ENCODE measurements around the gene SMTNL2. TPM values are rescaled to one million over a fixed set of nuclear protein-coding genes. Genes with fewer than 3 reads are reported as not detected.

SMTNL2 gene
- total RNA-seq, 1 experiment from 2014 or later = not detected

DNA sequence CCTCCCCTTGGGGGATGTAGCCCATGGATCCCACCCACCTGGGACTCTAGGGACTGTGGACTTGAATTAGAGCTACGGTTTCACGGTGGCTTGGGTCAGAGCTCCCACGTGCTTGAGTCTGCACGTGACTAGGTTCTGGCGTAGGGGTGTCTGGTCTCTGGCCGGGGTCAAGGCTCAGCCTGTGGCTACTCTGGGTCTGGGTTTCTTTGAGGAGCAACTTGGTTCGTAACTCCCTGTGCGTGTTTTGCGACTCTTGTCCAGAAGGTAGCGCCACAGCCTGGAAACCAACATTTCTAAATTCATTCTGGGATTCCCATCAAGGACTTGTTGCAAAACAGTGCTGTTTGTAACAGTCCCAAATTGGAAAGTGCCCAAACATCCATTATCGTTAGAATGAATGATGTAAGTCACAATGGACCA is 23.5 kb upstream of the SMTNL2 start:
- no peak overlapping the region for H3K27ac ChIP-seq
- H3K27me3 ChIP-seq (replicated peaks) = no peaks in the 10 kb centered on the region
- H3K9me3 ChIP-seq (replicated peaks) = no peaks in the 10 kb centered on the region
- no peaks in the 10 kb centered on the region for H3K36me3 ChIP-seq
- H3K4me3 ChIP-seq = no peak overlapping the region
- H3K4me1 ChIP-seq (replicated peaks) = peaks cover 2% of the 10 kb centered on the region
- no peak for DNase-seq (ENCODE audit: low read depth in 1 of 2, low spot score in 2 of 2)

DNA sequence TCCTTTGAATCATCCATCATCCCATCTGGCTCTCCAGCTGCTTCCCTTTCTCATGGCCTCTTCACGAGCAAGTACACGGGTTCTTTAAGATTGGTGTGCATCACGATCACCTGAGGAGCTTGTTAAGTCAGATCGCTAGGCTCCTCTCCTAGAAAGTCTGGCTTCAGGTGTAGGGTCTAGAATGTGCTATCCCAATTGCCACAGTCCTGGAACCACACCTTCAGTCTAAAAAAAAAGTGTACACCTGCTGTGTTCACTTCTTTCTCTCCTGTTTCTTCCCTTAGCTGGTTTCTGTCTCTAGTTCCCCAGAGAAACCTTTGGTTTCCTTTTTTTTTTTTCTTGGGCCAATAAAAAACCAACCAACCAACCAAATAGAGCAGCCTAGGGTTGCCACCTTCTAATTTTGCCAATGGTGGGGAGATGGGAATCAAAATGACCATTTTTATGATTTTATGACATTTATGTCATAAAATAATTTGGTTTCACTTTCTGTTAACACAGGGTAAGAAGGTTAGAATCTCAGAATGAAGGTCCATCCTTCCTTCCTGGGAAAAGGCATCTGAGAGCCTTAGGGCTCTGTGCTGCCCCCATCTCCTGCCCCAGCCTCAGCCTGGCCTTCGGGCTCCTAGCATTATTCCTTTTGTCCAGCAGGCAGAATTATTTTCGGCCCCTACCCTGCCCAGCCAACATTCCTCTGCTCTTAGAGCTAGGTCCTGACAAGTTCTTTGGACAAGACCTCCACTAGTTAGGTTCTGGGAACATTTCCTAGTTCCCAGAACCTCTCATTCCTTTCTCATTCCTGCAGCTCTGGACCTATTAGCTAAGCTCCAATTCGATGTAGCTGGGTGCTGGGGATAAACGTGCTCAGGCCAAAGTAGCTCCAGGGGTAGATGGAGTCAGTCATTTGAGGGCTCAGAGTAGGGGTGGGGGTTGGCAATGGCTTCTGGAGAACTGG is 22.0 kb upstream of the SMTNL2 start:
- Histone ChIP-seq H3K4me3 (no peak overlapping the region), H3K4me1 (replicated peaks) (no peaks in the 10 kb centered on the region; the same call in 1 of the 2 replicates)

DNA sequence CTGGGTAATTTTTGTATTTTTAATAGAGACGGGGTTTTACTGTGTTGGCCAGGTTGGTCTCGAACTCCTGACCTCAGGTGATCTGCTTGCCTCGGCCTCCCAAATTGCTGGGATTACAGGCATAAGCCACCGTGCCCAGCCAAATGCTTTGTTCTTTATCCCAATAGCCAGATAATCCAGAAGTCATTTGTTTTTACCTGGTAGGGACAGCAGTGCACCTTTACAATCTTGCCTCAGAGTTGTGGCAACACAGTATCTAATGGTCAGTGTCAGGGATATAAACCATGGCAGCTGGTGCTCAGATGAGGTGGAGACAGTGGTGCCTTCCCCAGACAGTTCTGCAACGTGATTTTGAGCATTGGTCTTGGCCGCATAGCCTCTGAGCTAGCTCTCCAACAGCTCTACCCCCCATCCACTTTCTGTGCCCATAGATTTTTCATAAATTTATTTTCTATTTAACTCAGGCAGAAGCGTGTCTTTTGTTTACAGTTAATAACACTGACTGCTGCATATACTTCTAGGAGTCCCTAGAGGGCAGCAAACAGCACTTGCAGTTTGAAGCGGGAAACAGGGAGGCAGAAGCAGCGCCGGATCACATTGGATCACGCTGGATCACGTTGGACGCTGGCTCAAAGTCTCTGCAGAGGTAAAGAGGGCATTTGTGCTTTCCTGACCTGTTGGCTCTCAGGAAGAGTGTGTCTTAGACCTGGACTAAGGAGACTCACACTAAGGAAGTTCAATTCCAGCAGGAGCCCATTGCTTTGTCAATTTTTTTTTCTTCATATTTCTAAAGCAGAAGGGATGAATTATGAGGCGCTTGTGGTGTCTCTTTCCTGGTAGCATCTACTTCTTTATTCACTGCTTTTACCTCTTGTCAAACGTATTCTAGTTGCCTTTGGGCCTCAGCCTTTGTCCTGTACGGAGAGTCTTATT is 18.9 kb upstream of the SMTNL2 start:
- no peaks in the 10 kb centered on the region; the same call in 1 of the 2 replicates for H3K4me1 ChIP-seq (replicated peaks)
- no peaks in the 10 kb centered on the region for H3K9me3 ChIP-seq (replicated peaks)
- H3K4me3 ChIP-seq = no peak overlapping the region
- H3K36me3 ChIP-seq = no peaks in the 10 kb centered on the region
- H3K27ac ChIP-seq = no peak overlapping the region
- peaks cover 4% of the 10 kb centered on the region; the same call in 1 of the 2 replicates for H3K27me3 ChIP-seq (replicated peaks)
- peak; percentile 37 to 66 for DNase-seq (ENCODE audit: low read depth in 1 of 2, low spot score in 2 of 2)

More for the DNA sequence above, 22.0 kb upstream of the SMTNL2 start:
- DNase-seq (ENCODE audit: low read depth in 1 of 2, low spot score in 2 of 2) = no peak
- Histone ChIP-seq H3K36me3 (no peaks in the 10 kb centered on the region), H3K27ac (no peak overlapping the region), H3K27me3 (replicated peaks) (no peaks in the 10 kb centered on the region), H3K9me3 (replicated peaks) (no peaks in the 10 kb centered on the region)

GRCh38 chr17:4566785-4567184 is 17.5 kb upstream of the SMTNL2 start:
- H3K36me3 ChIP-seq = no peaks in the 10 kb centered on the region

DNA sequence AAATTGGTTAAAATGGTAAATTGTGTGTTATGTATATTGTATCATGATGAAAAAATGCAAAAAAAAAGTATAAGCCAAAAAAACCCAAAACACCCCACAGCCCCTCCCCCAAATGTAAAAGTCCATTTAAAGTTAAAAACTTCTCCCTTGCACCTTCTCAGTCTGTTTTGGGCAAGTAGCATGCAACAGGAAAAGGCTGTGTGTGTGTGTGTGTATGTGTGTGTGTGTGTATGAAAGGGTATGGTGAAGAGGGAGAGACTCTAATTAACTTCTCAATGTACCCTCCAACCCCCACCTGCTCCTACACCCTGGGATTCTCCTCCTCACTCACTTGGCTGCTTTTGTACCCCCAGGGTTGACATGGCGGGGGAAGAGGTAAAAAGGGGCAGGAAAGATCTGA is 14.7 kb upstream of the SMTNL2 start:
- H3K27me3 ChIP-seq (replicated peaks) = peaks cover 8% of the 10 kb centered on the region; the same call in 1 of the 2 replicates
- no peak for DNase-seq (ENCODE audit: low read depth in 1 of 2, low spot score in 2 of 2)
- H3K4me1 ChIP-seq (replicated peaks) = no peaks in the 10 kb centered on the region; the same call in 1 of the 2 replicates
- H3K4me3 ChIP-seq = no peak overlapping the region
- H3K9me3 ChIP-seq (replicated peaks) = no peaks in the 10 kb centered on the region
- H3K27ac ChIP-seq = no peak overlapping the region
- H3K36me3 ChIP-seq = no peaks in the 10 kb centered on the region

More at GRCh38 chr17:4566785-4567184, 17.5 kb upstream of the SMTNL2 start:
- H3K27ac ChIP-seq = no peak overlapping the region
- no peak overlapping the region for H3K4me3 ChIP-seq
- no peaks in the 10 kb centered on the region; the same call in 1 of the 2 replicates for H3K4me1 ChIP-seq (replicated peaks)
- no peaks in the 10 kb centered on the region for H3K9me3 ChIP-seq (replicated peaks)
- H3K27me3 ChIP-seq (replicated peaks) = peaks cover 8% of the 10 kb centered on the region; the same call in 1 of the 2 replicates
- peak in 1 of 2 experiments; percentile 27 for DNase-seq (ENCODE audit: low read depth in 1 of 2, low spot score in 2 of 2)

GRCh38 chr17:4572131-4572530 is 12.2 kb upstream of the SMTNL2 start:
- peaks cover 8% of the 10 kb centered on the region; the same call in 1 of the 2 replicates for H3K27me3 ChIP-seq (replicated peaks)
- no peak for DNase-seq (ENCODE audit: low read depth in 1 of 2, low spot score in 2 of 2)
- no peak overlapping the region for H3K27ac ChIP-seq
- no peak overlapping the region for H3K4me3 ChIP-seq
- H3K36me3 ChIP-seq = no peaks in the 10 kb centered on the region
- H3K4me1 ChIP-seq (replicated peaks) = no peaks in the 10 kb centered on the region
- H3K9me3 ChIP-seq (replicated peaks) = no peaks in the 10 kb centered on the region

DNA sequence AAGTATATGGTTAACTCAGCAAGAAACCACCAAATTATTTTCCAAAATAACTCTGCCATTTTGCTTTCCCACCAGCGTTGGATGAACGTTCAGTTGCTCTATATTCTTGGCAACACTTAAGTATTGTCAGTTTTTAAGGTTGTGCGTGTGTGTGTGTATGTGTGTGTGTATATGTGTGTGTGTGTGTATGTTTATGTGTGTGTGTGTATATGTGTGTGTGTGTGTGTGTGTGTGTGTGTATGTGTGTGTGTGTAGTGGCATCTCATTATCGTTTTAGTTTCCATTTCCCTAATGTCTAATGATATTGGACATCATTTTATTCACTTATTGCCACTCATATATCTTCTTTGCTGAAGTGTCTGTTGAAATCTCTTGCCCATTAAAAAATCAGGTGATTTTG is 11.2 kb upstream of the SMTNL2 start:
- Histone ChIP-seq H3K4me1 (replicated peaks) (no peaks in the 10 kb centered on the region), H3K4me3 (no peak overlapping the region), H3K27me3 (replicated peaks) (peaks cover 8% of the 10 kb centered on the region; the same call in 1 of the 2 replicates), H3K9me3 (replicated peaks) (no peaks in the 10 kb centered on the region), H3K36me3 (no peaks in the 10 kb centered on the region), H3K27ac (no peak overlapping the region)
- no peak for DNase-seq (ENCODE audit: low read depth in 1 of 2, low spot score in 2 of 2)

GRCh38 chr17:4573669-4574068 is 10.7 kb upstream of the SMTNL2 start:
- H3K9me3 ChIP-seq (replicated peaks) = no peaks in the 10 kb centered on the region
- DNase-seq (ENCODE audit: low read depth in 1 of 2, low spot score in 2 of 2) = no peak
- H3K4me1 ChIP-seq (replicated peaks) = no peaks in the 10 kb centered on the region
- peaks cover 8% of the 10 kb centered on the region; the same call in 1 of the 2 replicates for H3K27me3 ChIP-seq (replicated peaks)
- no peak overlapping the region for H3K27ac ChIP-seq
- H3K36me3 ChIP-seq = no peaks in the 10 kb centered on the region
- H3K4me3 ChIP-seq = no peak overlapping the region

- DNase-seq (ENCODE audit: low read depth in 1 of 2, low spot score in 2 of 2) = no peak
- no peak overlapping the region for H3K27ac ChIP-seq
Measured at GRCh38 chr17:4574448-4575045, 9.8 kb upstream of the SMTNL2 start.

GRCh38 chr17:4576161-4576558 is 8.2 kb upstream of the SMTNL2 start:
- no peaks in the 10 kb centered on the region for H3K27me3 ChIP-seq (replicated peaks)
- no peak overlapping the region for H3K27ac ChIP-seq
- H3K36me3 ChIP-seq = no peaks in the 10 kb centered on the region
- no peaks in the 10 kb centered on the region for H3K9me3 ChIP-seq (replicated peaks)
- DNase-seq (ENCODE audit: low read depth in 1 of 2, low spot score in 2 of 2) = no peak
- H3K4me1 ChIP-seq (replicated peaks) = no peaks in the 10 kb centered on the region
- H3K4me3 ChIP-seq = no peak overlapping the region

More at GRCh38 chr17:4574448-4575045, 9.8 kb upstream of the SMTNL2 start:
- Histone ChIP-seq H3K9me3 (replicated peaks) (no peaks in the 10 kb centered on the region), H3K4me1 (replicated peaks) (no peaks in the 10 kb centered on the region), H3K27me3 (replicated peaks) (peaks cover 8% of the 10 kb centered on the region; the same call in 1 of the 2 replicates), H3K36me3 (no peaks in the 10 kb centered on the region), H3K4me3 (no peak overlapping the region)

GRCh38 chr17:4576729-4577322 is 7.5 kb upstream of the SMTNL2 start:
- DNase-seq (ENCODE audit: low read depth in 1 of 2, low spot score in 2 of 2) = peak in 1 of 2 experiments; percentile 36
- Histone ChIP-seq H3K27me3 (replicated peaks) (0 out of 2 replicates have a peak, but pooled peaks cover 2% of the 10 kb centered on the region), H3K36me3 (no peaks in the 10 kb centered on the region), H3K4me3 (no peak overlapping the region), H3K9me3 (replicated peaks) (no peaks in the 10 kb centered on the region), H3K4me1 (replicated peaks) (no peaks in the 10 kb centered on the region), H3K27ac (no peak overlapping the region)

- Histone ChIP-seq H3K4me1 (replicated peaks) (no peaks in the 10 kb centered on the region), H3K27ac (no peak overlapping the region), H3K27me3 (replicated peaks) (0 out of 2 replicates have a peak, but pooled peaks cover 2% of the 10 kb centered on the region), H3K4me3 (no peak overlapping the region), H3K36me3 (no peaks in the 10 kb centered on the region), H3K9me3 (replicated peaks) (no peaks in the 10 kb centered on the region)
- no peak for DNase-seq (ENCODE audit: low read depth in 1 of 2, low spot score in 2 of 2)
Measured at GRCh38 chr17:4577386-4577993, 6.8 kb upstream of the SMTNL2 start.

Measured in SJSA1 (cell line).